OCI-LY3 (cell line): ENCODE data around the gene BAZ2A.

Experiments used
- EZH2phosphoT487 ChIP-seq: fragments of 200-600 bp; shearing (Covaris generic); IDR thresholded peaks from 2 replicates; pipeline ENCODE4 v1.6.1; 2018; ENCODE audit warnings: antibody characterized with exemption, mixed run types, low read depth
- TF ChIP-seq, protein P1 (sequence below): fragments of 200-600, 300-600 bp; sonication (generic); IDR thresholded peaks from 2 replicates; pipeline ENCODE4 v1.5.1; 2014; ENCODE audit warnings: antibody characterized with exemption, low read length, low read depth

GRCh38 chr12:56602239-56602638, 27.9 kb downstream of the BAZ2A start:
- TF ChIP-seq, protein P1, sequence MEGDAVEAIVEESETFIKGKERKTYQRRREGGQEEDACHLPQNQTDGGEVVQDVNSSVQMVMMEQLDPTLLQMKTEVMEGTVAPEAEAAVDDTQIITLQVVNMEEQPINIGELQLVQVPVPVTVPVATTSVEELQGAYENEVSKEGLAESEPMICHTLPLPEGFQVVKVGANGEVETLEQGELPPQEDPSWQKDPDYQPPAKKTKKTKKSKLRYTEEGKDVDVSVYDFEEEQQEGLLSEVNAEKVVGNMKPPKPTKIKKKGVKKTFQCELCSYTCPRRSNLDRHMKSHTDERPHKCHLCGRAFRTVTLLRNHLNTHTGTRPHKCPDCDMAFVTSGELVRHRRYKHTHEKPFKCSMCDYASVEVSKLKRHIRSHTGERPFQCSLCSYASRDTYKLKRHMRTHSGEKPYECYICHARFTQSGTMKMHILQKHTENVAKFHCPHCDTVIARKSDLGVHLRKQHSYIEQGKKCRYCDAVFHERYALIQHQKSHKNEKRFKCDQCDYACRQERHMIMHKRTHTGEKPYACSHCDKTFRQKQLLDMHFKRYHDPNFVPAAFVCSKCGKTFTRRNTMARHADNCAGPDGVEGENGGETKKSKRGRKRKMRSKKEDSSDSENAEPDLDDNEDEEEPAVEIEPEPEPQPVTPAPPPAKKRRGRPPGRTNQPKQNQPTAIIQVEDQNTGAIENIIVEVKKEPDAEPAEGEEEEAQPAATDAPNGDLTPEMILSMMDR, result no peak
- no peak for TF ChIP-seq EZH2phosphoT487
